CD4-positive, alpha-beta T cell (primary cell): ENCODE results near the gene IGFBP1. TPM values are rescaled to one million over a fixed set of nuclear protein-coding genes. Genes with fewer than 3 reads are reported as not detected.

Experiments used
- ATAC-seq: fragments of 200-7000 bp; cut with Tn5 transposase; one replicate; pipeline ENCODE4 v1.10.0; 2022; ENCODE audit warnings: mild to moderate bottlenecking; ENCODE audit not compliant: poor library complexity
- CTCF ChIA-PET: fragments of 350-600 bp; sonication (Branson Sonifier 250); formaldehyde crosslinking; loops from one replicate; lab custom pipeline; 2021; ENCODE audit warnings: antibody characterized with exemption, inconsistent platforms; lab: Charles Lee
- POLR2A ChIA-PET: fragments of 350-600 bp; sonication (Branson Sonifier 250); formaldehyde crosslinking; loops from one replicate; lab custom pipeline; 2021; ENCODE audit warnings: antibody characterized with exemption, inconsistent platforms; lab: Charles Lee
- DNase-seq, 14 experiments: peaks; one replicate each; pipeline ENCODE4 v3.0.0-alpha.2; 2013 to 2020; ENCODE audit warnings: mixed read lengths in 2 of 14
- H3K27ac ChIP-seq, 2 donors: one replicate each; pipeline versions ENCODE4 v1.5.1 to v1.7.0; 2013; ENCODE audit warnings: low read length in 2 of 2, low read depth in 1 of 2, mild to moderate bottlenecking in 1 of 2
- H3K27me3 ChIP-seq, 2 experiments: 1 replicate in 1 of 2; 2 replicates in 1 of 2; pipeline versions ENCODE4 v1.6.1 to v1.7.0; 2013; ENCODE audit warnings: low read length in 2 of 2, control low read depth in 1 of 2, mild to moderate bottlenecking in 1 of 2, moderate library complexity in 1 of 2; ENCODE audit not compliant: insufficient read depth in 2 of 2, control insufficient read depth in 1 of 2
- H3K36me3 ChIP-seq: one replicate; pipeline ENCODE4 v1.6.1; 2013; ENCODE audit warnings: low read length, control low read depth; ENCODE audit not compliant: insufficient read depth
- H3K4me1 ChIP-seq: one replicate; pipeline ENCODE4 v1.6.1; 2013; ENCODE audit warnings: low read length, control low read depth; ENCODE audit not compliant: insufficient read depth
- H3K4me3 ChIP-seq: one replicate; pipeline ENCODE4 v1.5.1; 2013; ENCODE audit warnings: mild to moderate bottlenecking, low read length, moderate library complexity
- H3K9me3 ChIP-seq, 2 experiments: 1 replicate in 1 of 2; 2 replicates in 1 of 2; pipeline versions ENCODE4 v1.6.1 to v1.7.0; 2013; ENCODE audit warnings: low read length in 2 of 2, mild to moderate bottlenecking in 2 of 2, control low read depth in 1 of 2, moderate library complexity in 1 of 2; ENCODE audit not compliant: control insufficient read depth in 1 of 2, insufficient read depth in 1 of 2
- H3K27ac Mint-ChIP-seq: one replicate; pipeline ENCODE4 v1.8.0; 2020; ENCODE audit warnings: mixed read lengths
- H3K27me3 Mint-ChIP-seq: one replicate; pipeline ENCODE4 v1.8.0; 2021; ENCODE audit warnings: mixed read lengths
- H3K36me3 Mint-ChIP-seq: one replicate; pipeline ENCODE4 v1.8.0; 2021; ENCODE audit warnings: low read depth, mixed read lengths
- H3K4me1 Mint-ChIP-seq: one replicate; pipeline ENCODE4 v1.8.0; 2021; ENCODE audit warnings: low read depth, mixed read lengths
- H3K4me3 Mint-ChIP-seq: one replicate; pipeline ENCODE4 v1.8.0; 2020; ENCODE audit warnings: mild to moderate bottlenecking, mixed read lengths
- H3K9me3 Mint-ChIP-seq: one replicate; pipeline ENCODE4 v1.8.0; 2020; ENCODE audit warnings: mixed read lengths
- intact Hi-C, 2 experiments: fragments of 100-400 bp; cut with DNase I in 1 of 2; cut with micrococcal nuclease in 1 of 2; formaldehyde crosslinking; loops; one replicate each; pipeline versions ENCODE4 v1.15.1 to v1.9.0; 2023 to 2025; cut with DNase I, micrococcal nuclease
- total RNA-seq, 174 experiments: library from RNA in 2 of 174; stranded (reverse) in 2 of 174; gene quantifications; one replicate each; pipeline ENCODE4 v1.2.3 and lab custom pipeline; 2021 to 2026
- TF ChIP-seq, protein P1 (sequence below): fragments of 200-600 bp; IDR thresholded peaks from one replicate; pipeline ENCODE4 v1.8.0; 2022; ENCODE audit warnings: antibody characterized with exemption, mild to moderate bottlenecking

Gene IGFBP1
- total RNA-seq, 2 experiments from 2014 or later: not detected

DNA sequence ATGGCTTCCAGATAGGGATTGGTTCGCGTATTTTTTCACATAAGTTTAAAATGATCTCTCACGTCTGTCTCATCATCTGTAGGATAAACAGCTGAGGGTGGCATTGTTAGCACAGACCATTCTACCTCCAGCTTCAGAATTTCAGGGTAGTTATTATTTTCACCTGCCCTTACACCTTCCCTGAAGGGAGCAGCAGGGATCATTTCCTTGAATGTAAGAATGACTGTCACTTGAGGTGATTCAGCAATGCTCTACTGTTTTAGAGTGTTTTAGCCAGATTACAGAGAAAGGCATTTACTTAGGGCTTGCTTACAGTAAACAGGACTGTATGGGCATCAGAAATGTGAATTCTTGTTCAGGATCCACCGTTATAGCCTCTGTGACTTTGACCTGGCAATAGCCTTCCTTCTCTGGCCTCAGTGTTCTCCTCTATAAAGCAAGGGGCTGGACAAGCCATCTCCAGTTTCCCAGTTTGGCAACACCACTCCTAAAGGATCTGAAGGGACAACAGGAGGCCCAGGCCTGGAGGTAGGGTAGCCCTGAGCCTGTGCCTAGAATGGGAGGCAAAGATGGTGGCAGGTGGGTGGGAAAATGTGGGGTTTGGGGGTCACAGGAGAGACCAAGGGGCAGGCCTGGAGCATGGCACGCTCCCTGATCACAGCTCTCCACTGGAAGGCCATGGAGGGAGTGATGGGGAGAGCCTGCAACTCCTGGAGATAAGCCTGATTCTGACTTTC is 1.2 kb upstream of the IGFBP1 start:
- CTCF ChIA-PET: no interaction called here
- Histone ChIP-seq H3K27ac (no peak overlapping the region), H3K36me3 (no peaks in the 10 kb centered on the region), H3K4me3 (no peak overlapping the region), H3K27me3 (peaks cover 30 to 47% of the 10 kb centered on the region in 2 experiments), H3K4me1 (no peaks in the 10 kb centered on the region), H3K9me3 (no peaks in the 10 kb centered on the region)
- POLR2A ChIA-PET: no interaction called here
- Mint-ChIP-seq H3K27me3 (peaks cover 73% of the 10 kb centered on the region), H3K36me3 (no peaks in the 10 kb centered on the region), H3K9me3 (no peaks in the 10 kb centered on the region), H3K27ac (no peak overlapping the region), H3K4me1 (no peaks in the 10 kb centered on the region), H3K4me3 (no peak overlapping the region)
- intact Hi-C loops: no loop called here
- DNase-seq (no peak), ATAC-seq (no peak)
- TF ChIP-seq, protein P1, sequence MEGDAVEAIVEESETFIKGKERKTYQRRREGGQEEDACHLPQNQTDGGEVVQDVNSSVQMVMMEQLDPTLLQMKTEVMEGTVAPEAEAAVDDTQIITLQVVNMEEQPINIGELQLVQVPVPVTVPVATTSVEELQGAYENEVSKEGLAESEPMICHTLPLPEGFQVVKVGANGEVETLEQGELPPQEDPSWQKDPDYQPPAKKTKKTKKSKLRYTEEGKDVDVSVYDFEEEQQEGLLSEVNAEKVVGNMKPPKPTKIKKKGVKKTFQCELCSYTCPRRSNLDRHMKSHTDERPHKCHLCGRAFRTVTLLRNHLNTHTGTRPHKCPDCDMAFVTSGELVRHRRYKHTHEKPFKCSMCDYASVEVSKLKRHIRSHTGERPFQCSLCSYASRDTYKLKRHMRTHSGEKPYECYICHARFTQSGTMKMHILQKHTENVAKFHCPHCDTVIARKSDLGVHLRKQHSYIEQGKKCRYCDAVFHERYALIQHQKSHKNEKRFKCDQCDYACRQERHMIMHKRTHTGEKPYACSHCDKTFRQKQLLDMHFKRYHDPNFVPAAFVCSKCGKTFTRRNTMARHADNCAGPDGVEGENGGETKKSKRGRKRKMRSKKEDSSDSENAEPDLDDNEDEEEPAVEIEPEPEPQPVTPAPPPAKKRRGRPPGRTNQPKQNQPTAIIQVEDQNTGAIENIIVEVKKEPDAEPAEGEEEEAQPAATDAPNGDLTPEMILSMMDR: no peak

DNA sequence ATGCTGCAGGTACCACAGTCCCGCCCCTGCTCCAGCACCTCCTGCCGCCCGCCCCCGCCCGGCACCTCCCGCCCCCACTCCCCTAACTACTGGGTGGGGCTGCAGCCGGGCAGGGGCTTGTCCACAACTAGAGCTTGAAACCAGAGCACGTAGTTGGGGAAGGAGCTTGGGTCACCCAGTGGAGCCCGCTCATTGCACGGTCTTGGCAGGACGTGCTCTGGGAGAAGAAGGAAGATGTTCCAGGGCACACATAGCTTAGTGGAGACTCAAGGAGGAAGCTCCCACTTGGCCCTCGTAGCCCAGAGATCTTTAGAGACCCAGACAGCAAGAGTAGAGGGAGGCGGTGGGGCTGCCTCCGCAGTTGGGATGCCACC is 692 bp downstream of the IGFBP1 start:
- CTCF ChIA-PET: no interaction called here
- TF ChIP-seq, protein P1: no peak

DNA sequence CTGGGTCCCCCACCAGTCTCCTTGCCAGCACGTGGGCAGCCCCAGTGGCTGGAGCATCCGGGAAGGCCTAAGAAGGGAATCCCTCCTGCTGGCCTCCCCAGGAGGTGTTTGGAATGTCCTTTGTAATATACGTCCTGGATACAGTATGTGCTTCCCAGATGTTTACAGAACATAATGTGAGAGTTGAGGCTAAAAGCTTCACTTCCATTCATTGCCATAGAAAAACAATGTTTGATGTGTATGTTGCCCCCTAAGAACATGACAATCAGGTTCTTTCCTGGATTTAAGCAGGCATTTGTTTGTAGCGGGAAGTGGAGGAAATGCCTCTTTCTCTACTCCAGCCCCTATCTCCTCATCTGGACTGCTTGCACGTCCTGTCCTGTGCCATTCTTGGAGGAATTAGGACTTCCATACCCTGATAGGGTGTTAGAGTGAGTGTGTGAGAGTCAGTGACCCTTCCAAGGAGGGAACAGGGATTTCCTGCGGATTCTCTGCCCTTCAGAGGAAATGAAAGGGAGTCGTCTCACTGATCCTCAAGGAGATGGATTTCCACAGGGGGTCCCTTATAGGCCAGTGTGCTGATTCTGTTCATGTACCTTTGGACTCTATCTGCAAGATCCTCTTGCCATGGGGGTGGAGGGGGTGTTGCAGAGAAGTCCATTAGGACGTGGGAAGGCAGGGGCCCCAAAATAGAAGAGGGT is 1.2 kb downstream of the IGFBP1 start:
- TF ChIP-seq, protein P1: no peak
- CTCF ChIA-PET: no interaction called here
- peaks cover 81% of the 10 kb centered on the region for H3K27me3 Mint-ChIP-seq
- Histone ChIP-seq H3K27me3 (peaks cover 34 to 56% of the 10 kb centered on the region in 2 experiments), H3K4me3 (no peak overlapping the region), H3K27ac (no peak overlapping the region), H3K36me3 (no peaks in the 10 kb centered on the region), H3K9me3 (no peaks in the 10 kb centered on the region), H3K4me1 (no peaks in the 10 kb centered on the region)
- intact Hi-C loops: loop anchor here in 1 of 2 experiments (2.0 kb wide), 2 partner anchors 1199 to 1365 kb away; no protein-coding TSS in a partner anchor
- no peaks in the 10 kb centered on the region for H3K4me1 Mint-ChIP-seq
- no peak overlapping the region for H3K4me3 Mint-ChIP-seq
- H3K36me3 Mint-ChIP-seq: no peaks in the 10 kb centered on the region
- ATAC-seq: no peak
- POLR2A ChIA-PET: no interaction called here
- H3K27ac Mint-ChIP-seq: no peak overlapping the region
- DNase-seq: no peak
- H3K9me3 Mint-ChIP-seq: no peaks in the 10 kb centered on the region

More for the DNA sequence above, 692 bp downstream of the IGFBP1 start:
- Mint-ChIP-seq H3K27me3 (peaks cover 77% of the 10 kb centered on the region), H3K27ac (no peak overlapping the region), H3K36me3 (no peaks in the 10 kb centered on the region), H3K4me1 (no peaks in the 10 kb centered on the region), H3K4me3 (no peak overlapping the region), H3K9me3 (no peaks in the 10 kb centered on the region)
- H3K9me3 ChIP-seq: no peaks in the 10 kb centered on the region
- no peak for DNase-seq
- POLR2A ChIA-PET: no interaction called here
- no peak overlapping the region for H3K27ac ChIP-seq
- intact Hi-C loops: no loop called here
- no peak for ATAC-seq
- H3K36me3 ChIP-seq: no peaks in the 10 kb centered on the region
- no peaks in the 10 kb centered on the region for H3K4me1 ChIP-seq
- no peak overlapping the region for H3K4me3 ChIP-seq
- peaks cover 34 to 51% of the 10 kb centered on the region in 2 experiments for H3K27me3 ChIP-seq
